Left ventricle myocardium inferior (tissue), 1 donor: Measurements from ENCODE around the gene USP24. TPM values are rescaled to one million over a fixed set of nuclear protein-coding genes. Genes with fewer than 3 reads are reported as not detected.

ENCODE experiments used
- DNase-seq: peaks from one replicate; pipeline ENCODE4 v3.0.0-alpha.2; 2020
- H3K27ac ChIP-seq: fragments of 200-600 bp; replicated peaks from 2 replicates; pipeline ENCODE4 v1.8.0; 2021
- H3K27me3 ChIP-seq: fragments of 200-600 bp; 2 replicates; pipeline ENCODE4 v1.8.0; 2021; ENCODE audit warnings: low read depth
- H3K36me3 ChIP-seq: fragments of 200-600 bp; 2 replicates; pipeline ENCODE4 v1.8.0; 2021
- H3K4me1 ChIP-seq: fragments of 200-600 bp; 2 replicates; pipeline ENCODE4 v1.8.0; 2021
- H3K4me3 ChIP-seq: fragments of 200-600 bp; 2 replicates; pipeline ENCODE4 v1.8.0; 2021; ENCODE audit warnings: mild to moderate bottlenecking, moderate library complexity
- H3K9me3 ChIP-seq: fragments of 200-600 bp; replicated peaks from 2 replicates; pipeline ENCODE4 v1.8.0; 2021
- intact Hi-C: fragments of 100-400 bp; cut with micrococcal nuclease; formaldehyde crosslinking; loops from one replicate; pipeline ENCODE4 v1.11.0; 2022
- total RNA-seq: library from RNA; stranded (reverse); fragmentation: NEBNext Ultra II Directional; extraction: Animal tissue kit (Norgen Biotek cat#: 25700); gene quantifications from one replicate; pipeline ENCODE4 v1.2.1, GENCODE V29; 2021
- TF ChIP-seq, protein P1 (sequence below): fragments of 200-600 bp; IDR thresholded peaks from 2 replicates; pipeline ENCODE4 v1.8.0; 2021; ENCODE audit warnings: antibody characterized with exemption, mild to moderate bottlenecking, borderline replicate concordance
- donor health status: DM: no; HTN: yes; CAD: no; lungs with severe emphysema.

USP24 gene
- total RNA-seq, 1 donor from 2014 or later, result 39.5 TPM

DNA sequence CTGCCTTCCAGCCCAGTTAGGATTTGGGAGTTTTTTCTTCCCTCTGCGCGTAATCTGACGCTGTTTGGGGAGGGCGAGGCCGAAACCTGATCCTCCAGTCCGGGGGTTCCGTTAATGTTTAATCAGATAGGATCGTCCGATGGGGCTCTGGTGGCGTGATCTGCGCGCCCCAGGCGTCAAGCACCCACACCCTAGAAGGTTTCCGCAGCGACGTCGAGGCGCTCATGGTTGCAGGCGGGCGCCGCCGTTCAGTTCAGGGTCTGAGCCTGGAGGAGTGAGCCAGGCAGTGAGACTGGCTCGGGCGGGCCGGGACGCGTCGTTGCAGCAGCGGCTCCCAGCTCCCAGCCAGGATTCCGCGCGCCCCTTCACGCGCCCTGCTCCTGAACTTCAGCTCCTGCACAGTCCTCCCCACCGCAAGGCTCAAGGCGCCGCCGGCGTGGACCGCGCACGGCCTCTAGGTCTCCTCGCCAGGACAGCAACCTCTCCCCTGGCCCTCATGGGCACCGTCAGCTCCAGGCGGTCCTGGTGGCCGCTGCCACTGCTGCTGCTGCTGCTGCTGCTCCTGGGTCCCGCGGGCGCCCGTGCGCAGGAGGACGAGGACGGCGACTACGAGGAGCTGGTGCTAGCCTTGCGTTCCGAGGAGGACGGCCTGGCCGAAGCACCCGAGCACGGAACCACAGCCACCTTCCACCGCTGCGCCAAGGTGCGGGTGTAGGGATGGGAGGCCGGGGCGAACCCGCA lies 175.7 kb downstream of the USP24 start, which contains the start of gene PCSK9:
Gene PCSK9 (plus strand): TSS at position 207 of the 741 bp plus-strand sequence. CDS start 290 bp downstream, at position 497.
- Histone ChIP-seq H3K27me3 (peaks cover 82% of the 10 kb centered on the region), H3K4me3 (peak within 1 kb of the TSS; percentile 50), H3K4me1 (peaks cover 16% of the 10 kb centered on the region), H3K36me3 (no peaks in the 10 kb centered on the region), H3K9me3 (no peaks in the 10 kb centered on the region), H3K27ac (no peak within 1 kb of the TSS)
- intact Hi-C loops, result no loop called here
- DNase-seq, result no peak
- TF ChIP-seq, protein P1, sequence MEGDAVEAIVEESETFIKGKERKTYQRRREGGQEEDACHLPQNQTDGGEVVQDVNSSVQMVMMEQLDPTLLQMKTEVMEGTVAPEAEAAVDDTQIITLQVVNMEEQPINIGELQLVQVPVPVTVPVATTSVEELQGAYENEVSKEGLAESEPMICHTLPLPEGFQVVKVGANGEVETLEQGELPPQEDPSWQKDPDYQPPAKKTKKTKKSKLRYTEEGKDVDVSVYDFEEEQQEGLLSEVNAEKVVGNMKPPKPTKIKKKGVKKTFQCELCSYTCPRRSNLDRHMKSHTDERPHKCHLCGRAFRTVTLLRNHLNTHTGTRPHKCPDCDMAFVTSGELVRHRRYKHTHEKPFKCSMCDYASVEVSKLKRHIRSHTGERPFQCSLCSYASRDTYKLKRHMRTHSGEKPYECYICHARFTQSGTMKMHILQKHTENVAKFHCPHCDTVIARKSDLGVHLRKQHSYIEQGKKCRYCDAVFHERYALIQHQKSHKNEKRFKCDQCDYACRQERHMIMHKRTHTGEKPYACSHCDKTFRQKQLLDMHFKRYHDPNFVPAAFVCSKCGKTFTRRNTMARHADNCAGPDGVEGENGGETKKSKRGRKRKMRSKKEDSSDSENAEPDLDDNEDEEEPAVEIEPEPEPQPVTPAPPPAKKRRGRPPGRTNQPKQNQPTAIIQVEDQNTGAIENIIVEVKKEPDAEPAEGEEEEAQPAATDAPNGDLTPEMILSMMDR, result no peak

DNA sequence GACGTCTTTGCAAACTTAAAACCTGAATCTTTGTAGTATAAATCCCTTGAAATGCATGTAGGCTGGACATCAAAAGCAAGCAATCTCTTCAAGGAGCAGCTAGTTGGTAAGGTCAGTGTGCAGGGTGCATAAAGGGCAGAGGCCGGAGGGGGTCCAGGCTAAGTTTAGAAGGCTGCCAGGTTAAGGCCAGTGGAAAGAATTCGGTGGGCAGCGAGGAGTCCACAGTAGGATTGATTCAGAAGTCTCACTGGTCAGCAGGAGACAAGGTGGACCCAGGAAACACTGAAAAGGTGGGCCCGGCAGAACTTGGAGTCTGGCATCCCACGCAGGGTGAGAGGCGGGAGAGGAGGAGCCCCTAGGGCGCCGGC lies 176.2 kb downstream of the USP24 start:
- no peaks in the 10 kb centered on the region for H3K9me3 ChIP-seq
- H3K27ac ChIP-seq, result no peak overlapping the region
- H3K27me3 ChIP-seq, result peaks cover 88% of the 10 kb centered on the region
- peaks cover 16% of the 10 kb centered on the region for H3K4me1 ChIP-seq
- H3K36me3 ChIP-seq, result no peaks in the 10 kb centered on the region
- DNase-seq, result no peak
- TF ChIP-seq, protein P1, result no peak
- H3K4me3 ChIP-seq, result peak overlapping the region; percentile 50
- intact Hi-C loops, result no loop called here

DNA sequence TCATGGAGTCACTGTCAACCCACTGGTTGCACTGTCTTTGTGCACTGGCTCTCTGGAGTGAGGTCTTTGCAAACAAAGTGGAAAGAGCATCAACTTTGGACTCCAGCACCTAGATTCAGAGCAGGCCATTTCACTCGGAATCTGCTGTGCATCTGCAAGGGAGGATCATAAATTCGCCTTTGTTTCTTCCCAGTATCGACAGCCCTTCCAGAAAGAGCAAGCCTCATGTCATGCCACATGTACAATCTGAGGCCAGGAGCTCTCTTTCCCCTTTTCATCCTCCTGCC lies 176.7 kb downstream of the USP24 start:
- intact Hi-C loops, result no loop called here
- DNase-seq, result no peak
- Histone ChIP-seq H3K4me3 (no peak overlapping the region), H3K36me3 (no peaks in the 10 kb centered on the region), H3K4me1 (peaks cover 16% of the 10 kb centered on the region), H3K27ac (no peak overlapping the region), H3K9me3 (no peaks in the 10 kb centered on the region), H3K27me3 (peaks cover 92% of the 10 kb centered on the region)
- TF ChIP-seq, protein P1, result no peak

DNA sequence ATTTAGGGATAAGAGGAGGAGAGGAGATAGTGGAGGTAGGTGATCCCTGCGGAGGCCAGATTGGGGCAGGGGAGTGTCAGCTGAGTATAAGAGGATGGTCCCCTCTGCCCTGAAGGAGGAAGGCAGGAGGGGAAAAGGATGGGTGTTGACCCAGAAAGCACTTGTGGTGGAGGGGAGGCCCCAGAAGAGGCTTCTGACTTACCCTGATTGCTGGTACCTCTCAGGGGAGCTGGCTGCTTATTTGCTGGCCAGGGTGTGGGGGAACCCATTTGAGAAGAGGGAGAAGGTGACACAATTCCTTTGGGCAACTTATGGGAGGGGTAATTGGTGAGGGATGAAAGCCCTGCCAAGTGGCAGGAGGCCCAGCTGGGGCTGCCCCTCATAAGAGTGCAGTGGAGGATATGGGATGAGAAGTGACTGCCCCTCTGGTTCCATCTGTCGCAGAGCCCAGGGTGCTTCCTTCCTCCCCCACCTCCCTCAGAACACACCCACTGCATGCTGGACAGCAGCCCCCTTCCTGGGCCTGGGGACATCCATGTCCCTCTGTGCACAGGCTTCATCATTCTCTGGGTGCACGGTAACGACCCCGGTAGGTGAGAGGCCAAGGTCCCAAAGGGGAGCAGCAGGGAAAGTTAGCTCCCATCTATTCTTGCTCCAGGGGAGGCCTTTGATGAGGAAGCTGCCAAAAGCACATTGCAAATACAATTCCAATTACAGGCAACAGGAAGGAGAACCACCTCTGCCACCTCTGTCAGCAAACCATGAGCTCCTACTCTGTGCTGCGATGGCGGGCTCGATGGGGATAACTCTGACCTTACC lies 177.2 kb downstream of the USP24 start:
- intact Hi-C loops, result no loop called here
- TF ChIP-seq, protein P1, result no peak
- Histone ChIP-seq H3K9me3 (no peaks in the 10 kb centered on the region), H3K4me1 (peaks cover 16% of the 10 kb centered on the region), H3K36me3 (no peaks in the 10 kb centered on the region), H3K27me3 (peaks cover 97% of the 10 kb centered on the region), H3K27ac (no peak overlapping the region), H3K4me3 (no peak overlapping the region)
- DNase-seq, result no peak

DNA sequence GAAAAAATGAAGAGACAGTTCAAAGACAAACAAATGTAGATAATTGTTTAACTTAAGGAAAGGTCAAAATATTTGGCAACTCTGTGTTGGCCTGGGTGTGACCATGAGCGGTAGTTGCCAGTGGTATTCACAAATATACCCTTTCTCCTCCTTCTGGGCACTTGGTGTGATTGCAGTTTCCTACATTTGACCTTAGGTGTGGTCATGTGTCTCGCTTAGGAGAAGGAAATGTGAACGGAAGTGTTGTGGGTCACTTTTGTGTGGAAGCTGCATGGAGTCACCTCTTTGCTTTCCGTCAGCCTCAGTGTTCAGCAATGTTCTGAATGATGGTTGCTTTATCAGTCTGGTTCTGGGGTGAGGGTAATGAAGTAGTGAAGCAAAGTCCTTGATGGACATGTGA lies 179.3 kb downstream of the USP24 start:
- no peak overlapping the region for H3K27ac ChIP-seq
- no peak for DNase-seq
- H3K4me1 ChIP-seq, result peaks cover 16% of the 10 kb centered on the region
- peaks cover 82% of the 10 kb centered on the region for H3K27me3 ChIP-seq
- H3K4me3 ChIP-seq, result no peak overlapping the region
- H3K9me3 ChIP-seq, result no peaks in the 10 kb centered on the region
- intact Hi-C loops, result no loop called here
- TF ChIP-seq, protein P1, result no peak
- no peaks in the 10 kb centered on the region for H3K36me3 ChIP-seq
